SK-N-SH (cell line): ENCODE measurements around the gene HSD17B11. TPM values are rescaled to one million over a fixed set of nuclear protein-coding genes. Genes with fewer than 3 reads are reported as not detected.

Experiments
- CTCF ChIA-PET: fragments of 300-600, 350-600 bp; formaldehyde crosslinking; extraction: SDS; loops from one replicate; lab custom pipeline; 2021; lab: Yijun Ruan, JAX
- POLR2A ChIA-PET: fragments of 350-600 bp; sonication (Branson Sonifier 250); formaldehyde crosslinking; extraction: SDS; loops from one replicate; lab custom pipeline; 2020; ENCODE audit warnings: antibody characterized with exemption, inconsistent platforms; lab: Yijun Ruan, JAX
- DNase-seq: peaks from one replicate; pipeline ENCODE4 v3.0.0; 2012
- H2AFZ ChIP-seq: fragments of 200-600 bp; sonication (generic); 2 replicates; pipeline ENCODE4 v1.8.1; 2016; ENCODE audit warnings: antibody characterized with exemption, mild to moderate bottlenecking, low read depth
- H3F3A ChIP-seq: fragments of 200-600 bp; sonication (generic); replicated peaks from 2 replicates; pipeline ENCODE3; 2016; ENCODE audit warnings: antibody characterized with exemption, mild to moderate bottlenecking; ENCODE audit not compliant: insufficient read depth
- H3K27ac ChIP-seq, 2 experiments: fragments of 200-500 bp in 1 of 2; fragments of 200-600 bp in 1 of 2; sonication (Bioruptor generic) in 1 of 2; sonication (generic), shearing (Covaris generic) in 1 of 2; 2 replicates each; pipeline versions ENCODE4 v1.5.1 to v1.6.1; 2014 to 2016; ENCODE audit warnings: low read depth in 2 of 2, inconsistent platforms in 1 of 2, low read length in 1 of 2, mild to moderate bottlenecking in 1 of 2, mixed read lengths in 1 of 2
- H3K27me3 ChIP-seq: fragments of 200-600 bp; sonication (generic), shearing (Covaris generic); 2 replicates; pipeline ENCODE4 v1.6.1; 2016; ENCODE audit warnings: mixed run types; ENCODE audit not compliant: insufficient read depth
- H3K36me3 ChIP-seq, 2 experiments: fragments of 200-500 bp in 1 of 2; fragments of 200-600 bp in 1 of 2; sonication (Bioruptor generic) in 1 of 2; sonication (generic) in 1 of 2; replicated peaks in 1 of 2; 2 replicates each; pipeline versions ENCODE3 to v1.5.1; 2014 to 2016; ENCODE audit warnings: low read length in 1 of 2, mild to moderate bottlenecking in 1 of 2; ENCODE audit not compliant: insufficient read depth in 2 of 2, control insufficient read depth in 1 of 2
- H3K4me1 ChIP-seq, 2 experiments: fragments of 200-500 bp in 1 of 2; fragments of 200-600 bp in 1 of 2; sonication (Bioruptor generic) in 1 of 2; sonication (generic), shearing (Covaris generic) in 1 of 2; 2 replicates each; pipeline versions ENCODE4 v1.5.1 to v1.6.1; 2014 to 2016; ENCODE audit warnings: low read depth in 1 of 2, low read length in 1 of 2, mixed run types in 1 of 2; ENCODE audit not compliant: insufficient read depth in 2 of 2, control insufficient read depth in 1 of 2
- H3K4me2 ChIP-seq: fragments of 200-600 bp; sonication (generic), shearing (Covaris generic); 2 replicates; pipeline ENCODE4 v1.6.1; 2017; ENCODE audit warnings: mixed run types
- H3K4me3 ChIP-seq, 2 experiments: fragments of 200-500 bp in 1 of 2; fragments of 200-600 bp in 1 of 2; sonication (Bioruptor generic) in 1 of 2; sonication (generic), shearing (Covaris generic) in 1 of 2; 2 replicates each; pipeline versions ENCODE4 v1.5.1 to v1.8.1; 2014 to 2016; ENCODE audit warnings: low read depth in 2 of 2, inconsistent platforms in 1 of 2, low read length in 1 of 2, mild to moderate bottlenecking in 1 of 2, mixed read lengths in 1 of 2, moderate library complexity in 1 of 2
- H3K79me2 ChIP-seq: fragments of 200-600 bp; sonication (generic); 2 replicates; pipeline ENCODE4 v1.8.1; 2017; ENCODE audit warnings: mild to moderate bottlenecking; ENCODE audit not compliant: insufficient read depth
- H3K9ac ChIP-seq: fragments of 200-600 bp; sonication (generic); 2 replicates; pipeline ENCODE4 v1.6.1; 2017; ENCODE audit warnings: mixed run types
- H3K9me2 ChIP-seq: fragments of 200-600 bp; sonication (generic); 2 replicates; pipeline ENCODE4 v1.6.1; 2017; ENCODE audit warnings: mixed run types
- H3K9me3 ChIP-seq: fragments of 200-600 bp; sonication (generic); 2 replicates; pipeline ENCODE4 v1.6.1; 2017; ENCODE audit warnings: mixed run types, mild to moderate bottlenecking, moderate library complexity
- H4K20me1 ChIP-seq: fragments of 200-600 bp; sonication (generic); 2 replicates; pipeline ENCODE4 v1.6.1; 2017; ENCODE audit warnings: mild to moderate bottlenecking, mixed run types; ENCODE audit not compliant: insufficient read depth
- CHD2 ChIP-seq: fragments of 150-350 bp; IDR thresholded peaks from 2 replicates; pipeline ENCODE4 v1.6.1; 2018; ENCODE audit warnings: low read length; ENCODE audit not compliant: partially characterized antibody
- ELF1 ChIP-seq: IDR thresholded peaks from 2 replicates; pipeline ENCODE4 v1.4.0; 2012
- EP300 ChIP-seq, 2 experiments: IDR thresholded peaks; 2 replicates each; pipeline versions ENCODE4 v1.4.0 to v1.6.1; 2012; ENCODE audit warnings: borderline replicate concordance in 1 of 2, low read depth in 1 of 2, low read length in 1 of 2
- FOXJ3 ChIP-seq: sonication (generic); formaldehyde crosslinking; IDR thresholded peaks from 2 replicates; pipeline ENCODE4 v1.5.1; 2020; ENCODE audit warnings: mild to moderate bottlenecking, missing genetic modification reagents
- FOXM1 ChIP-seq: IDR thresholded peaks from 2 replicates; pipeline ENCODE4 v1.4.0; 2012; ENCODE audit warnings: low read depth, mild to moderate bottlenecking
- JUND ChIP-seq: IDR thresholded peaks from 2 replicates; pipeline ENCODE4 v1.4.0; 2012
- MEF2A ChIP-seq: IDR thresholded peaks from 2 replicates; pipeline ENCODE4 v1.4.0; 2012; ENCODE audit warnings: low read depth, borderline replicate concordance
- MXI1 ChIP-seq: IDR thresholded peaks from 2 replicates; pipeline ENCODE4 v1.6.1; 2012; ENCODE audit warnings: mild to moderate bottlenecking, low read depth, low read length, improper control_type of control experiment
- POLR2AphosphoS5 ChIP-seq: IDR thresholded peaks from 2 replicates; pipeline ENCODE4 v1.6.1; 2012; ENCODE audit warnings: low read depth, low read length
- RCOR1 ChIP-seq: fragments of 150-350 bp; IDR thresholded peaks from 2 replicates; pipeline ENCODE4 v1.6.1; 2017; ENCODE audit warnings: antibody characterized with exemption, low read length
- RXRA ChIP-seq: IDR thresholded peaks from 2 replicates; pipeline ENCODE4 v1.4.0; 2012; ENCODE audit warnings: low read depth, mild to moderate bottlenecking, borderline replicate concordance
- SIN3A ChIP-seq: IDR thresholded peaks from 2 replicates; pipeline ENCODE4 v1.6.1; 2012; ENCODE audit warnings: low read depth, mild to moderate bottlenecking, low read length, moderate library complexity, borderline replicate concordance
- SMC3 ChIP-seq: IDR thresholded peaks from 2 replicates; pipeline ENCODE4 v1.6.1; 2012; ENCODE audit warnings: low read depth, low read length, improper control_type of control experiment
- TAF1 ChIP-seq: IDR thresholded peaks from 2 replicates; pipeline ENCODE4 v1.6.1; 2012; ENCODE audit warnings: low read depth, mild to moderate bottlenecking, low read length, moderate library complexity, borderline replicate concordance
- USF1 ChIP-seq: IDR thresholded peaks from 2 replicates; pipeline ENCODE4 v1.4.0; 2012; ENCODE audit warnings: low read depth, borderline replicate concordance
- WGBS: methylation state at CpG from one replicate; pipeline ENCODE4 v1.1.6; 2017; ENCODE audit warnings: low lambda C conversion rate; 5-methylcytosine and 5-hydroxymethylcytosine counted together
- polyA plus RNA-seq, 3 experiments: library from polyadenylated mRNA; depleted of rRNA; stranded (reverse); fragments of >200 nt; gene quantifications; 2 replicates each; pipeline ENCODE4 v1.2.3, GENCODE V29; 2012
- TF ChIP-seq, protein P1 (sequence below): fragments of 150-350 bp; IDR thresholded peaks from 2 replicates; pipeline ENCODE4 v1.6.1; 2017; ENCODE audit warnings: antibody characterized with exemption, low read length, low read depth, borderline replicate concordance
- TF ChIP-seq, protein P2 (sequence below): fragments of 200-600 bp; sonication (generic); IDR thresholded peaks from 2 replicates; pipeline ENCODE4 v1.6.1; 2017; ENCODE audit warnings: antibody characterized with exemption, mild to moderate bottlenecking, moderate library complexity

The HSD17B11 gene
- polyA plus RNA-seq, 1 of the 3 experiments (the other 2 are of a cell fraction), result 13.2 TPM

- Histone ChIP-seq H3K4me3 (no peak overlapping the region), H3K79me2 (peaks cover 86% of the 10 kb centered on the region), H3K36me3 (no peaks in the 10 kb centered on the region), H4K20me1 (no peaks in the 10 kb centered on the region), H3K27ac (no peak overlapping the region), H2AFZ (no peak overlapping the region), H3K4me2 (no peak overlapping the region), H3K4me1 (peaks cover 3 to 6% of the 10 kb centered on the region in 2 experiments; a peak in 1 of 4 replicates), H3K27me3 (no peaks in the 10 kb centered on the region), H3K9me3 (no peaks in the 10 kb centered on the region), H3F3A (peaks cover 5% of the 10 kb centered on the region), H3K9me2 (no peaks in the 10 kb centered on the region), H3K9ac (no peak overlapping the region)
- CTCF ChIA-PET, result no interaction called here
- POLR2A ChIA-PET, result no interaction called here
- 93% methylated on average over 3 of the region's 3 CpGs for WGBS
- DNase-seq, result no peak
- TF ChIP-seq EP300 (IDR thresholded peaks at IDR 0.05; ENCODE audit: borderline replicate concordance in 1 of 2, low read depth in 1 of 2, low read length in 1 of 2), result no peak
- TF ChIP-seq, protein P1, sequence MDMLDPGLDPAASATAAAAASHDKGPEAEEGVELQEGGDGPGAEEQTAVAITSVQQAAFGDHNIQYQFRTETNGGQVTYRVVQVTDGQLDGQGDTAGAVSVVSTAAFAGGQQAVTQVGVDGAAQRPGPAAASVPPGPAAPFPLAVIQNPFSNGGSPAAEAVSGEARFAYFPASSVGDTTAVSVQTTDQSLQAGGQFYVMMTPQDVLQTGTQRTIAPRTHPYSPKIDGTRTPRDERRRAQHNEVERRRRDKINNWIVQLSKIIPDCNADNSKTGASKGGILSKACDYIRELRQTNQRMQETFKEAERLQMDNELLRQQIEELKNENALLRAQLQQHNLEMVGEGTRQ, result no peak
- TF ChIP-seq CHD2, result no peak
- TF ChIP-seq, protein P2, sequence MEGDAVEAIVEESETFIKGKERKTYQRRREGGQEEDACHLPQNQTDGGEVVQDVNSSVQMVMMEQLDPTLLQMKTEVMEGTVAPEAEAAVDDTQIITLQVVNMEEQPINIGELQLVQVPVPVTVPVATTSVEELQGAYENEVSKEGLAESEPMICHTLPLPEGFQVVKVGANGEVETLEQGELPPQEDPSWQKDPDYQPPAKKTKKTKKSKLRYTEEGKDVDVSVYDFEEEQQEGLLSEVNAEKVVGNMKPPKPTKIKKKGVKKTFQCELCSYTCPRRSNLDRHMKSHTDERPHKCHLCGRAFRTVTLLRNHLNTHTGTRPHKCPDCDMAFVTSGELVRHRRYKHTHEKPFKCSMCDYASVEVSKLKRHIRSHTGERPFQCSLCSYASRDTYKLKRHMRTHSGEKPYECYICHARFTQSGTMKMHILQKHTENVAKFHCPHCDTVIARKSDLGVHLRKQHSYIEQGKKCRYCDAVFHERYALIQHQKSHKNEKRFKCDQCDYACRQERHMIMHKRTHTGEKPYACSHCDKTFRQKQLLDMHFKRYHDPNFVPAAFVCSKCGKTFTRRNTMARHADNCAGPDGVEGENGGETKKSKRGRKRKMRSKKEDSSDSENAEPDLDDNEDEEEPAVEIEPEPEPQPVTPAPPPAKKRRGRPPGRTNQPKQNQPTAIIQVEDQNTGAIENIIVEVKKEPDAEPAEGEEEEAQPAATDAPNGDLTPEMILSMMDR, result no peak
- no peak for TF ChIP-seq ELF1
- TF ChIP-seq RXRA, result no peak
- TF ChIP-seq MEF2A, result no peak
Measured at GRCh38 chr4:87426865-87427517, 36.0 kb upstream of the HSD17B11 start.

DNA sequence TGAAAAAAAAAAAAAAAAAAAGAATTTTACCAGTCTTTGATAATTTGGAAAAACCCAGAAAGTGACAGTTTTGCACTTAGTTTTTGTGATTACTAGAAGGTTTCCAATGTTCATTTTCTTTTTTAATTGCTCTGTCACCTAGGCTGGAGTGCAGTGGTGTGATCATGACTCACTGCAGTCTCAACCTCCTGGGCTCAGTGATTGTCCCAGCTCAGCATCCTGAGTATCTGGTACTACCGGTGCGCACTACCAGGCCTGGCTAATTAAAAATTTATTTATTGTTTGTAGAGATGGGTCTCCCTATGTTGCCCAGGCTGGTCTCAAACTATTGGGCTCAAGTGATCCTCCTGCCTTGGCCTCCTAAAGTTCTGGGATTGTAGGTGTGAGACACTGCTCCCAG lies 34.7 kb upstream of the HSD17B11 start:
- Histone ChIP-seq H3K27me3 (no peaks in the 10 kb centered on the region), H3K79me2 (peaks cover 73% of the 10 kb centered on the region), H4K20me1 (no peaks in the 10 kb centered on the region), H3K9me2 (no peaks in the 10 kb centered on the region), H2AFZ (no peak overlapping the region), H3K4me3 (no peak overlapping the region), H3F3A (peaks cover 5% of the 10 kb centered on the region), H3K9ac (no peak overlapping the region), H3K27ac (no peak overlapping the region), H3K4me2 (no peak overlapping the region), H3K36me3 (no peaks in the 10 kb centered on the region), H3K4me1 (peaks cover 6% of the 10 kb centered on the region in 2 experiments; a peak in 1 of 4 replicates), H3K9me3 (no peaks in the 10 kb centered on the region)
- POLR2A ChIA-PET, result no interaction called here
- TF ChIP-seq, protein P1, result no peak
- TF ChIP-seq FOXJ3 (CRISPR knock-in tag) (no peak), USF1 (no peak), MXI1 (no peak), TAF1 (no peak), ELF1 (no peak), MEF2A (no peak), CHD2 (no peak), POLR2AphosphoS5 (no peak), SIN3A (no peak), RCOR1 (no peak), SMC3 (no peak), RXRA (no peak), JUND (no peak), FOXM1 (no peak)
- TF ChIP-seq, protein P2, result no peak
- 100% methylated on average over 2 of the region's 2 CpGs for WGBS
- CTCF ChIA-PET, result interaction anchor here (1.0 kb wide), 1 partner anchor 11 kb away, joined by 4 read pairs; no protein-coding TSS in a partner anchor
- DNase-seq, result no peak
